ENCODE data around the gene ADAP1.

GRCh38 chr7:992709-993607 is 38.5 kb upstream of the ADAP1 start:
- TF ChIP-seq, protein P1, sequence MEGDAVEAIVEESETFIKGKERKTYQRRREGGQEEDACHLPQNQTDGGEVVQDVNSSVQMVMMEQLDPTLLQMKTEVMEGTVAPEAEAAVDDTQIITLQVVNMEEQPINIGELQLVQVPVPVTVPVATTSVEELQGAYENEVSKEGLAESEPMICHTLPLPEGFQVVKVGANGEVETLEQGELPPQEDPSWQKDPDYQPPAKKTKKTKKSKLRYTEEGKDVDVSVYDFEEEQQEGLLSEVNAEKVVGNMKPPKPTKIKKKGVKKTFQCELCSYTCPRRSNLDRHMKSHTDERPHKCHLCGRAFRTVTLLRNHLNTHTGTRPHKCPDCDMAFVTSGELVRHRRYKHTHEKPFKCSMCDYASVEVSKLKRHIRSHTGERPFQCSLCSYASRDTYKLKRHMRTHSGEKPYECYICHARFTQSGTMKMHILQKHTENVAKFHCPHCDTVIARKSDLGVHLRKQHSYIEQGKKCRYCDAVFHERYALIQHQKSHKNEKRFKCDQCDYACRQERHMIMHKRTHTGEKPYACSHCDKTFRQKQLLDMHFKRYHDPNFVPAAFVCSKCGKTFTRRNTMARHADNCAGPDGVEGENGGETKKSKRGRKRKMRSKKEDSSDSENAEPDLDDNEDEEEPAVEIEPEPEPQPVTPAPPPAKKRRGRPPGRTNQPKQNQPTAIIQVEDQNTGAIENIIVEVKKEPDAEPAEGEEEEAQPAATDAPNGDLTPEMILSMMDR (conservative IDR thresholded peaks at IDR 0.05; ENCODE audit: low read length): peak; percentile 99
- no peak for TF ChIP-seq EZH2phosphoT487 (IDR thresholded peaks at IDR 0.05; ENCODE audit: borderline replicate concordance, low read depth, low read length)

Measured in OCI-LY7 (cell line).